Testis (tissue), 2 donors: ENCODE data around the gene ZNF839.

ENCODE experiments used
- POLR2A ChIP-seq: fragments of 450-650 bp; IDR thresholded peaks from one replicate; pipeline ENCODE4 v1.6.1; 2017; ENCODE audit warnings: antibody characterized with exemption, mild to moderate bottlenecking, moderate library complexity
- TF ChIP-seq, protein P1 (sequence below), 3 experiments: fragments of 450-650 bp in 2 of 3; fragments of 200-600 bp in 1 of 3; sonication (generic) in 1 of 3; IDR thresholded peaks; one replicate each; pipeline ENCODE4 v1.5.1; 2016 to 2019; ENCODE audit warnings: antibody characterized with exemption in 3 of 3, mild to moderate bottlenecking in 2 of 3, moderate library complexity in 1 of 3

DNA sequence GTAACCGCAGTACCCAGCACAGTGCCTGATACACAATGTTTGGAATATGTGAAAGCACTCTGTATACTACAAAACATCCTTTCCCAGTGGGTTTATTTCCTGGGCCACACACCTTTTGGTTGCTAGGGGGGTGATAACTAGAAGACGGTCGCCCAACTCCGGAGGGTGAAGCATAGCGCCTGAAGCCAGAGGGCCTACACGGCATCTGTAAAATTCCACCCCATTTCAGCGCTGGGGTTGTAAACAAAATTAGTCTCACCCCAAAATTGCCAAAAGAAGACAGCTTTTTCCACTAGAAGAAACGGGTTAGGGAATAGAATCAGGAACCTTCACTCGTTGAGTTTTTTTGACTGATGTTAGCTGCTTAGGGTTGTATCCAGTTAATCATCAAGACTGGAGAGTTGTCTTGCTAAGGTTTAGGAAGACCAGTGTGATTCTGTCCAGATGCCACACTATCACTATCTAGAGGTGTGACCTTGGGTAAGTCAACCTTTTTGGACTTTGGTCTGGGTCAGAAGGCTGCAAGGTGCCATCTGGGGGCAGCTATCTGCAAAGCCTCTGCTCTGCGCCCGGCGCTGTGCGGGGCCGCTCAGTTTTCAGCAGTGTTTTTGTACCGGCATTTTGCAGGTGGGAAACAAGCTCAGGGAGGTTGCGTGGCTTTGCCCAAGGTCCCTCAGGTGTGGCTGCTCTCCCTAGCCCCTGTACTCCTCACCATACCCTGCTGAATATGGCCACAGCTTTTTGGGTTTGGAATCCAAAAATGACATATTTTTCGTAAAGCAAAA is 1.3 kb downstream of the ZNF839 start:
- TF ChIP-seq POLR2A = no peak
- TF ChIP-seq, protein P1, sequence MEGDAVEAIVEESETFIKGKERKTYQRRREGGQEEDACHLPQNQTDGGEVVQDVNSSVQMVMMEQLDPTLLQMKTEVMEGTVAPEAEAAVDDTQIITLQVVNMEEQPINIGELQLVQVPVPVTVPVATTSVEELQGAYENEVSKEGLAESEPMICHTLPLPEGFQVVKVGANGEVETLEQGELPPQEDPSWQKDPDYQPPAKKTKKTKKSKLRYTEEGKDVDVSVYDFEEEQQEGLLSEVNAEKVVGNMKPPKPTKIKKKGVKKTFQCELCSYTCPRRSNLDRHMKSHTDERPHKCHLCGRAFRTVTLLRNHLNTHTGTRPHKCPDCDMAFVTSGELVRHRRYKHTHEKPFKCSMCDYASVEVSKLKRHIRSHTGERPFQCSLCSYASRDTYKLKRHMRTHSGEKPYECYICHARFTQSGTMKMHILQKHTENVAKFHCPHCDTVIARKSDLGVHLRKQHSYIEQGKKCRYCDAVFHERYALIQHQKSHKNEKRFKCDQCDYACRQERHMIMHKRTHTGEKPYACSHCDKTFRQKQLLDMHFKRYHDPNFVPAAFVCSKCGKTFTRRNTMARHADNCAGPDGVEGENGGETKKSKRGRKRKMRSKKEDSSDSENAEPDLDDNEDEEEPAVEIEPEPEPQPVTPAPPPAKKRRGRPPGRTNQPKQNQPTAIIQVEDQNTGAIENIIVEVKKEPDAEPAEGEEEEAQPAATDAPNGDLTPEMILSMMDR (IDR thresholded peaks at IDR 0.05) = no peak
